ENCODE data around the gene TXNDC12. TPM values are rescaled to one million over a fixed set of nuclear protein-coding genes. Genes with fewer than 3 reads are reported as not detected.
"Not testable (repeated sequence)": the region's sequence is repeated elsewhere in the genome, so short reads cannot be mapped to it uniquely, and the experiment has no call there.

TXNDC12 gene
- total RNA-seq, 1 donor from 2014 or later = 35.5 TPM

- Histone ChIP-seq H3K4me3 (ENCODE audit: low read depth, low read length) (peak within 1 kb of the TSS; percentile 77), H3K27me3 (ENCODE audit: control insufficient read depth, insufficient read depth, low read length) (no peaks in the 10 kb centered on the region), H3K36me3 (ENCODE audit: control insufficient read depth, insufficient read depth, low read length) (peaks cover 2% of the 10 kb centered on the region)
- no peak for TF ChIP-seq CTCF (IDR thresholded peaks at IDR 0.05; ENCODE audit: insufficient read depth, low read length, severe bottlenecking)
- DNase-seq (ENCODE audit: low read depth) (peak; percentile 75), FAIRE-seq (no peak)
Observed at GRCh38 chr1:52033190-52034049, 21.6 kb downstream of the TXNDC12 start, which contains the start of gene KTI12. TSS of gene KTI12 (minus strand) at chr1:52033810. CDS start at chr1:52033761, 49 bp downstream.

GRCh38 chr1:52032785-52033131 lies 22.2 kb downstream of the TXNDC12 start:
- FAIRE-seq (no peak), DNase-seq (ENCODE audit: low read depth) (peak; percentile 7)
- H3K4me3 ChIP-seq (ENCODE audit: low read depth, low read length) = peak overlapping the region; percentile 77
- TF ChIP-seq CTCF (IDR thresholded peaks at IDR 0.05; ENCODE audit: insufficient read depth, low read length, severe bottlenecking) = no peak
- H3K36me3 ChIP-seq (ENCODE audit: control insufficient read depth, insufficient read depth, low read length) = no peaks in the 10 kb centered on the region
- H3K27me3 ChIP-seq (ENCODE audit: control insufficient read depth, insufficient read depth, low read length) = no peaks in the 10 kb centered on the region

GRCh38 chr1:52032124-52032784 lies 22.7 kb downstream of the TXNDC12 start:
- no peak for DNase-seq (ENCODE audit: low read depth)

GRCh38 chr1:52028839-52029238 lies 26.2 kb downstream of the TXNDC12 start:
- not testable (repeated sequence) for H3K36me3 ChIP-seq (ENCODE audit: control insufficient read depth, insufficient read depth, low read length); H3K4me3 ChIP-seq (ENCODE audit: low read depth, low read length); FAIRE-seq

More at GRCh38 chr1:52032124-52032784, 22.7 kb downstream of the TXNDC12 start:
- Histone ChIP-seq H3K4me3 (ENCODE audit: low read depth, low read length) (peak overlapping the region; percentile 77), H3K27me3 (ENCODE audit: control insufficient read depth, insufficient read depth, low read length) (no peaks in the 10 kb centered on the region), H3K36me3 (ENCODE audit: control insufficient read depth, insufficient read depth, low read length) (no peaks in the 10 kb centered on the region)
- FAIRE-seq = no peak
- TF ChIP-seq CTCF (IDR thresholded peaks at IDR 0.05; ENCODE audit: insufficient read depth, low read length, severe bottlenecking) = no peak

GRCh38 chr1:52028328-52028727 lies 26.7 kb downstream of the TXNDC12 start:
- DNase-seq (ENCODE audit: low read depth) (no peak), FAIRE-seq (no peak)
- no peak for TF ChIP-seq CTCF (IDR thresholded peaks at IDR 0.05; ENCODE audit: insufficient read depth, low read length, severe bottlenecking)
- no peak overlapping the region for H3K4me3 ChIP-seq (ENCODE audit: low read depth, low read length)
- no peaks in the 10 kb centered on the region for H3K27me3 ChIP-seq (ENCODE audit: control insufficient read depth, insufficient read depth, low read length)
- H3K36me3 ChIP-seq (ENCODE audit: control insufficient read depth, insufficient read depth, low read length) = peaks cover 4% of the 10 kb centered on the region

More at GRCh38 chr1:52028839-52029238, 26.2 kb downstream of the TXNDC12 start:
- not testable (repeated sequence) for H3K27me3 ChIP-seq (ENCODE audit: control insufficient read depth, insufficient read depth, low read length); DNase-seq (ENCODE audit: low read depth)

GRCh38 chr1:52026278-52026677 lies 28.7 kb downstream of the TXNDC12 start:
- H3K36me3 ChIP-seq (ENCODE audit: control insufficient read depth, insufficient read depth, low read length) = peaks cover 9% of the 10 kb centered on the region
- no peak for TF ChIP-seq CTCF (IDR thresholded peaks at IDR 0.05; ENCODE audit: insufficient read depth, low read length, severe bottlenecking)
- no peak for DNase-seq (ENCODE audit: low read depth)
- no peaks in the 10 kb centered on the region for H3K27me3 ChIP-seq (ENCODE audit: control insufficient read depth, insufficient read depth, low read length)
- H3K4me3 ChIP-seq (ENCODE audit: low read depth, low read length) = no peak overlapping the region
- FAIRE-seq = no peak
